IPS-NIHi11 (cell line): ENCODE measurements around the gene TRANK1.
"Not testable (repeated sequence)": the region's sequence is repeated elsewhere in the genome, so short reads cannot be mapped to it uniquely, and the experiment has no call there.

Source experiments
- DNase-seq: peaks from one replicate; pipeline ENCODE4 v3.0.0; 2012; ENCODE audit warnings: mixed read lengths, low spot score

TRANK1 gene

GRCh38 chr3:36944641-36945270, at the start of gene TRANK1:
TSS of gene TRANK1 (minus strand) at chr3:36945054. CDS start at chr3:36944809, 245 bp downstream.
- DNase-seq, result peak; percentile 73

- DNase-seq, result peak; percentile 89
Measured at GRCh38 chr3:36993326-36994283, 48.8 kb upstream of the TRANK1 start, which contains the start of gene MLH1. TSS of gene MLH1 (plus strand) at chr3:36993518. CDS start at chr3:36993548, 30 bp downstream.

GRCh38 chr3:36992806-36993325, 48.0 kb upstream of the TRANK1 start, which contains the start of gene EPM2AIP1:
TSS of gene EPM2AIP1 (minus strand) at chr3:36993131. CDS start at chr3:36993077, 54 bp downstream.
- DNase-seq, result peak; percentile 95

- DNase-seq, result peak; percentile 8
Measured at GRCh38 chr3:36991923-36992805, 47.3 kb upstream of the TRANK1 start.

- no peak for DNase-seq
Measured at GRCh38 chr3:36991147-36991546, 46.3 kb upstream of the TRANK1 start.

GRCh38 chr3:36989568-36989967, 44.7 kb upstream of the TRANK1 start:
- DNase-seq, result no peak

- no peak for DNase-seq
Measured at GRCh38 chr3:36989005-36989404, 44.2 kb upstream of the TRANK1 start.

GRCh38 chr3:36988356-36988755, 43.5 kb upstream of the TRANK1 start:
- DNase-seq, result no peak

GRCh38 chr3:36981006-36981405, 36.2 kb upstream of the TRANK1 start:
- DNase-seq, result no peak

- DNase-seq, result no peak
Measured at GRCh38 chr3:36973139-36973538, 28.3 kb upstream of the TRANK1 start.

GRCh38 chr3:36972163-36972562, 27.3 kb upstream of the TRANK1 start:
- DNase-seq, result no peak

GRCh38 chr3:36969540-36970432, 24.9 kb upstream of the TRANK1 start:
- peak; percentile 51 for DNase-seq

GRCh38 chr3:36969085-36969484, 24.2 kb upstream of the TRANK1 start:
- no peak for DNase-seq

- no peak for DNase-seq
Measured at GRCh38 chr3:36965440-36965839, 20.6 kb upstream of the TRANK1 start.

- DNase-seq, result no peak
Measured at GRCh38 chr3:36964817-36965216, 20.0 kb upstream of the TRANK1 start.

- DNase-seq, result no peak
Measured at GRCh38 chr3:36964331-36964730, 19.5 kb upstream of the TRANK1 start.

GRCh38 chr3:36963008-36963407, 18.2 kb upstream of the TRANK1 start:
- DNase-seq, result not testable (repeated sequence)

- DNase-seq, result no peak
Measured at GRCh38 chr3:36960502-36960901, 15.6 kb upstream of the TRANK1 start.

GRCh38 chr3:36959821-36960220, 15.0 kb upstream of the TRANK1 start:
- DNase-seq, result peak; percentile 15

GRCh38 chr3:36957862-36958686, 13.2 kb upstream of the TRANK1 start:
- no peak for DNase-seq
